HG03432 (cell line): ENCODE results near the gene ALK.

Source experiments
- ATAC-seq: cut with Tn5 transposase; IDR thresholded peaks from one replicate; pipeline ENCODE4 v1.9.1; 2021; ENCODE audit warnings: mild to moderate bottlenecking, moderate library complexity; ENCODE audit not compliant: unreplicated experiment

ALK gene

DNA sequence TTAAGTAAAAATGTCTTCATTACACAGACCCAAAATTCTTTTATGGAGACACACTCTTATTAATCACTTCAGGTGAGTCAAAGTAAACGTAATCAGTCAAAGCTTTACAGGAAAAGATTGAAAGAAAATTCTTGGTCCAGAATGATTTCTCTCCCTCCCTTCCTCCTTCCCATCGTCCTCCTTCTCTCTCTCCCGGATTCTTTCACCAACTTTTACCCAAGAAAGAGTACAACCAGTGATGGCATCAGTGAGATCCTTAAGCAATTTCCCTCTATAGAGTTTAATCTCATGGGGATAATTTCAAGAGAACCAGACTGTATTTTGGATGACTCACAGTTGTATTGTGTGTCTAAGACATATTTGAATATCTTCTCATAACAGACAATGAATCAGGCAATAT is 258.1 kb downstream of the ALK start:
- ATAC-seq = no peak

DNA sequence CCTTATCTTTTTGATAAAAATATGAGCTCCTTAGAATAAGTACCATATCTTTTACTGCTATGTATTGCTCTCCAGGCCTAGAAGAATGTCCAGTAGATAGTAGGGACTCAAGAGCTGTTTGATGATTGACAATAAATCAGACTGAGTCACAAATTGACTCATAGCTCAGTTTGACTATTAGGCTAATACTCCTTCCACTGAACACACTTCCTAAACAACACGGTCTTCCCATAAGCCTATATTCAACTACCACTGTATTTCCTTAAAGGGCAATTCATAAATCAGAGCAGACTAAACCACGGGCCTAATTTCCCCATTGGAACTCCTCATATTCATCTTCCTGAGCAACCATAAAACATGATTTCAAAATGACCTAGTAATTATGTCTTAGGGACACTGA is 258.5 kb downstream of the ALK start:
- ATAC-seq = no peak

DNA sequence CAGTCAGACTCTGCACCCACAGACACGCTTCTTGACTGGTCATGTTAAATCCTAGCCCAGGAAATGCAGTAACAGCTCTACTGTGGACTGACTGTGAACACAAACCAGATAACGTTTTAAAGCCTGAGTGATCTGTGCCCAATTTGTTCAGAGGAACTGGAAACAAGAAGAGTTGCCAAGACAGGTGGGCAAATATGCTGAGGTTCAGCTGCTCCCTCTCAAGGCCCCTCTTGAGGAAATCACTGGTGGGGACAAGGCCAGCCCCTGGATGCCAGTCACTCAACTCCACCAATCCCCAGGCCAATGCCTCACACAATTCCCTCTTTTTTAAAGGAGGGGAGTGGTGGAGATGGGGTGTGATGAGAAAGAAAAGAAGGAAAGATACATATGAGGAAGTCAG is 261.2 kb downstream of the ALK start:
- no peak for ATAC-seq

DNA sequence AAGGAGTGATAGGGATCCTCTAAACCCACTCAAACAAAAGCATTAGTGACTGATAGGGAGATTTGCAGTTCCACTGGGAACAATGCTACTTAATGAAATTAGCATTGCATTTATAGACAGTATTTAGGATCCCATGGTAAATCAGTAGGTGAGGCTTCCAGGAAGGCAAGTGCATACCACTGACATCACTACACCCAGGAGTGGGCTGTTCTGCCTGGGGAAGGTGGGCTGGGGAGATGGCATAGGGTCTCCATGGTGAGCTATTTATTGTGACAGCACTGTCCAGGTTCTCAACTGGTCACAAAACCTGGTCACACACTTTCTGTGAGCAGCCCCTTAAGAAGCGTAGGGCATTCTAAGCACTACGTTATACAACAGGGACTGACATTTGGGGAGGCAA is 262.2 kb downstream of the ALK start:
- no peak for ATAC-seq

DNA sequence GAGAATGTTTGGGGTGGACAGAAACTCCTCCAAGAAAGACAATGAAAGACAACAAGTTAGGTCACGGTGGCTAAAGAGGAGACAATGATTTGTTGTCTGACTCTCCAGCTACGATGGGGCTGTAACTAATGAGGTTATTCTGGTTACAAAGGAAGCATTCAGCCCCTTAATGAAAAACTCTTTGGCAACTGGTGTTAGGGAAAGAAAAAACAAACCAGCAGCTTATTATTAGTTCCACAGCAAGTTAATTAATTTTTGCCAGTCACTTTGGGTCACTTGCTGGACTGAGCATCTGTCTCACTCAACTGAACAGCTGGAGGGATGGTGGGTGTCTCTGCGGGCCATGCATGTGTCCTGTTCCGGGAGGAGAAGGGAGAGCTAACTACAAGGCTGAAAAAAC is 263.7 kb downstream of the ALK start:
- ATAC-seq = no peak

DNA sequence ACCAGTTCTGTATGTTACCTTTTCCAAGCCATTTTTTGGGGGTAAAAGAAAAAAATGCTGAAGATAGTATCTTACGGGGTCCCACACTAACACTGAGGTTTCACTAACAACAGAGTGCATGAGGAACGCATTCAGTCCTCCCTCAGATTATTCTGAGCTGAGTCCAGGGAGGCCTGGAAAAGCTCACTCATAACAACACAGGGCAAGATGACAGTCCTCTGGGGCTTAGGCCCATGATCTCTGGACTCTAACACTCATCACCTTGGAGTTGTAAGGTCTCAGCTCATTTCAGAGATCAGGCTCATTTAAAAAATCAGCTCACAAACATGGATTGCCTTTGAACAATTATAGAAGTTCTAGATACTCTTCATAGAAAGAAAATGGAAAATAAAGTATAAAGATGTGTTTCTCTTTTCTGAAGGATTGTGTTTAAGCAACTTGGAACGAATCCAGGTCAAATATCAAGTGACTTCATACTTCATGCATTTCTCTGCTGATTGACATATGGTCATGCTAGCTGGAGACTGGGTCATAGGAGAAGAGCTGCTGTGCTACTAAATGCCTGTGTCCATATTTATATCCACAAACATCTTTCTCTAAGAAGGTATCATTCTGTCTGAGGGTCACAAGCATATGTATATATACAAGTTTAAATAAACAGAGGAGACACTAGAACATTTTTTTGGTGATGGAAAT is 265.8 kb downstream of the ALK start:
- ATAC-seq = no peak

DNA sequence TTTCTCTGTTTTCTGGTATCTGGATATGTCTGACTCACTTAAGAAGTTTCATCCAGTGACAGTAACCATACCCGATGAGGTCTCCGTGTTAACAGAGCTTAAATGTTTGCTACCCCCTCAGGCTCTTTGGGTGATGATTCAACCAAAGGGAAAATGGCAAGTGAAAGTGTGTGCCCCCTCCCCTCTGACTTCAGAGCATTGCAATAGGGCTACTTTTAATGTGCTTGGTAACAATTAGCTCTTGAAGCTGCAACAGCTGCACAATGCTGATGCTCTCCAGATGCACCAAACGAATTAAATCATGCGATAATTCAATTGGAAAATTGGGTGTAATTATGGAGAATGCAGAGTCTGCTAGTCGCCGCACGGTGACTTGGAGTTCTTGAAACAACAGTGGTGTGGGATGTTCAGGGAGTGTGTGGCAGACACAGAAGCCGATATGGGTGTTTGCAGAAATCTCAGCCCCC is 270.7 kb downstream of the ALK start:
- no peak for ATAC-seq

DNA sequence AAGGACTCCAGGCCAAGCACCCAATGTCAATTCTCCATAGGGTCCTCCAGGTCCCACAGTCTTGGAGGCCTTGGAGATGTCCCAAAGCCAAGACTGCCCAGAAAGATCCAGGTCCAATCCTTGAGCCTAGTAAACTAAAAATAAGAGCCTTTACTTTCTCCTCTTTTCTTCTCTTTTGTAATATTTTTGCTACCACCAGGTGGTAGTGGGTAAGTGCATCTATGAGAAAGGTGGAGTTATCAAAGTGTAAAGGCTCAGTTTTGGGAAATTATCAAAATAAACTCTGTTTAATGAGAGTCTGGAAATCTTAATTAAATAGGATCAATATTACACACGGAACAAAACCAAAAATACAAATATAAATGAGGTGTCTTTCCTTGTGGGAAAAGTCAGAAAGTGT is 276.4 kb downstream of the ALK start:
- ATAC-seq = no peak

DNA sequence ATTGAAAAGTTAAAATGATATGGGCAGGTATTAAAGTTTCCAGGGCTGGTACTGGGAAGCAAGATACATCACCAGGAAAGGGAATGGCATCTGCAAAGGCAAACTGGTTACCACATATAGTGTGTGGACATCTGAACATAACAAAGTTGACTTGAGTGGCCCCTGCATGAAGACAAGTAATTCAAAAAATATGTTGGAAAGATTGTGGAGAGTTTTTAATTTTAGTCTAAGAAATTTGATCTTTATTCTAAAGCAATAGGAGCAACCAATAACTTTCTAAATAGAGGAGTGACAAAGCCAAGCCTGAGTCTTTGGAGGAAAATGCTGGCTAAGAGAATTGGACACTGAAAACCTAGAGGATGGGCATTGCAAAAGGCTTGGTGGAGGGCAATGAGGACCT is 278.2 kb downstream of the ALK start:
- no peak for ATAC-seq

DNA sequence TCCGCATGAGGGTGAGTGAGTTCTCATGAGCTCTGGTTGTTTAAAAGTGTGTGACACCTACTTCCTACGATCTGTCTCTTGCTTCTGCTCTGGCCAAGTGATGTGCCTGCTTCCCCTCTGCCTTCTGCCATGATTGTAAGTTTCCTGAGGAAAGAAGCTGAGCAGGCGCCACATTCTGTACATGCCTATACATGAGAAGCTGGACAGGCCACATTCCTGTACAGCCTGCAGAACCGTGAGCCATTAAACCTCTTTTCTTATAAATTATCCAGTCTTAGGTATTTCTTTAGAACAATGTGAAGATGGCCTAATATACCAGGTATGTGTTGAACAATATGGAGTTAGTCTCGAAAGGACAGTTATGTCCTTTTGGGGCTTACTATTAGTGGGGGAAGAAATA is 281.0 kb downstream of the ALK start:
- ATAC-seq = no peak

DNA sequence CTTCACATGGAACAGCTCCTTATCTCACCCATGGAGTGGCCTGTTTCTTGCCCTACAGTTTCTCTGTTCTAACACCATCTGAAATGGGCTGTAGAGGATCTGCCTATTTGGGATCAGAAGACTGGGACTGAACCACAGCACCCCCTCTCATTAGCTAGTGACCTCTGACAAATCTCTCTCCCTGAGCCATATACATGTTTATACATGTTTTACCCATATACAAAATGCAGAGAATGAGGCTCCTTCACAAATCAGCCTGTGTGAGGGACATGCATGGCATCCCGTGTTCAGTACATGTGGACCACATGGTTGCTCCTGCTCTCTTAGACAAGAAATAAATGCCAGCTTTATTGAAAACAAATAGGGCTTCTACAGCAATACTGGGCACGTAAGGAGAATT is 282.7 kb downstream of the ALK start:
- no peak for ATAC-seq

DNA sequence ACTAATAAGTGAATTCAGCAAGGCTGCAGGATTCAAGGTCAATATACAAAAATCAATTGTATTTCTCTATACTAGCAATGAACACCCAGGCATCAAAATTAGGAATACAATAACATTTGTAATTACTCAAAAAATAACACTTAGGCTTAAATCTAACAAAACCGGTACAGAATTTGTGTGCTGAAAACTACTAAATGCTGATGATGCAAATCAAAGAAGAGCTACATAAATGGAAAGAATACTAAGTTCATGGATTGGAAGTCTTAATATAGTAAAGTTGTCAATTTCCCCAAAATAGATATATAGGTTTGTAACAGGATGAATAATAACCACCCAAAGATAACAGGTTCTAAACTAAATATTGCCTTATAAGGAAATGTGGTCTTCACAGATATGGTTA is 286.5 kb downstream of the ALK start:
- no peak for ATAC-seq

DNA sequence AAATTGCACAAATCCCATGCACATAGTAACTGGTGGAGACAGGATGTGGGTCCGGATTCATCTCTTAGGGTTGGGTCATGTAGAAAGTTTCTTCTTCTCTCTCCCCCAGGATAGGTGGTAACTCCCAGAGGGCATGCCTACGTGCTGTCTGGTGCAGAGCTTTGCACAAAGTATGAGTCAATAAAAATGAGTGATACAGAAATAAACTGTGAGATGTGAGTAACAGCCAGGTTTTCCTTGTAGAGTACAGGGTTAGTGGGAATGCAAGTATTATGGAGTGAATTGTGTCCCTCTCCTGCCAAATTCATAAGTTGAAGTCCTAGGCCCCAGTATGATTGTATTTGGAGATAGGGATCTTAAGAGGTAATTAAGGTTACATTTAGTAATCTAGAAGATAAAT is 289.4 kb downstream of the ALK start:
- ATAC-seq = no peak

DNA sequence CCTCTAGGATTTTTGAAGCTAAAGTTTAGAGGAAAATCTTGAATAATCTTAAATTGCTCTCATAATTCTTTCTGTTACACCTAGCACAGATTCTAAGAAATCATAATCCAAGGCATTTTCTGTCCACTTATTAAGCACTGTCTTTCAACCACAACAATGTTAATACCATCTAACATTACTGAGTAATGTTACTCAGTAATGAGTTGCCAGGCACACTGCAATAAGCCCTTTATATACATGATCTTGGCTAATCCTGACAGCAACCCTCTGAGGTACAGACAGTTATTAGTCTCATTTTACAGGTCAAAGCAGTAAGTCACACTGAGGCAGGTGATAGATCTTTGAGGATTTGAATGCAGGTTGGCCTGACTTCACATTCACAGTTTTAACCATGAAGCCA is 291.9 kb downstream of the ALK start:
- no peak for ATAC-seq

DNA sequence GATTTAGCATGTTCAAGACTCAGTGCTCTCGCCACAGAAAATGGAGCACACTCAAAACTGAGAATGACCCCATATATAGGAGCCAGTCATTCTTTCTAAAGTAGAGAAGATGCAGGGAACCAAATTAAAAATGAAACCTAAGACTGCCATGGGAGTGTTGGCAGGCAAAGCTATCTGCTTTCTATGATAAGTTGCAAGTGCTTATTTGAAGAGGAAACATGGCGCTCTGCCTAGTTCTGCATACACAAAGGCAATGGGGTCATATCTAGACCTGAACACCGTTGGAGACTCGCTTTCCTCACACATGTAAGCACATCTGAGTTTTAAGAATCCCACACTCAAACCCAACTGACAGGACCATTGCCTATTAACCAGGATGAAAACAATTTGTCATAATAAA is 292.5 kb downstream of the ALK start:
- no peak for ATAC-seq

DNA sequence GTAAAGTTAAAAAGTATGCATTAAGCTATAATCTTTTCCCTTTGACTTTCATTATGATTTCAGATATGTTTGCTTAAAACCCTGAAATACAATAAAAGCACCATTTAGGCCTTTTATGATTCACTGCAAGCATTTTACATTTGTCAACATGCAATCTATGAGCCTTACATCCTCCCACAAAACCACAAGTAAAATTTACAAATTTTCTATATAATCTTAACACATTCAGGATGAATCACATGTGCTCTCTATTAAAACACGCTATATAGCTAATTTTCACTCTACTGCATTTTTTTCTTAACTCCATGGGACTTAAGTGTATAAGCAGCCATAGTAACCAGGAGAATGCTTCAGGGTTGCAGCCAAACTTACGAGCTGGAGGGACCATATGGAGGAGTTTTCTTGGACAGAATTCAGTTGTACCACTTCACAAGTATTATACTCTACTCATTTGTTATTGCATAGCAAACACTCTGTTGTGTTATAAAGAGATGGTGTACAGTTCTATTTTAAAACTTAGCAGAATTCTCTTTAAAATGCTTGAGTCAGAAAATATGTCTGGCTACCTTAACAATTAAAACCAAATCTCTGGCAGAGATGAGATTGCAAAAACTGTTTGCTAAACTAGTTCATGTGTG is 293.2 kb downstream of the ALK start:
- ATAC-seq = no peak

DNA sequence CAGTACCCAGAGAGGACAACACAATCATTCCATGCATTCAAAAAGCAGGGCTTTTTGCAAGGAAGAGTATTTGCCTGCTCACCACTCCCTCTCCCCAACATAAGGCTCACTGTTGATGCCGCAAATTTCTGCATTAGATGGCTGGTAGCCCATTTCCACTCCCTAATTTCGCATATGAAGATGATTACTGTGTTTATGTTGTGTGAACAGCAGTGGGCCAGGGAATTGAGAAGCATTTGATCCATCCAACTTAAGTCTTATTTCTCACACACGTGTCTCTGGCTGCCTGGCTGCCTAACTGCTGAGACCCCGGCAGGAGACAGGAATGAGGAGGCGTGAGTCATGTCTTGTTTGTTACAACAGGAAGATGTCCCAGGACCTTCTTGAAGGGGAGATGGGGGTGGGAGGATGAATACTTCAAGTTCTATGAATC is 294.1 kb downstream of the ALK start:
- no peak for ATAC-seq

DNA sequence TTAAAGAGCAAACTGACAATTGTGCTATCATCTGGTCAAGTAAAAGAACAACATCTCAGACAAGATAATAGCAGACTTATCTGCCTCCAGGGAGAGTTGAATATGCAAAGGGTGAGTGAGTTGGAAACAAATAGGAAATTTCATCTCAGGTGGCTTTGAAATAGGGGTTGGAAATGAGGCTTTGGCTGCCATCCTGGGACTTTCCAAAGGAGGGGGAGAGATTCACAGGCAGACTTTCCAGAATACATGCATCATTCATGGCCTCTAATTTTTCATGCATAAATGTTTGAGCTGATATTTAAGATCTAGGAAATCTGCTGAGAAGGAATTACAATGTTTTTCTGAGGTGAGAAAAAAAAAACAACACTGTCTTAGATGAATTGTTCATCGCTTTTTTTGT is 300.5 kb downstream of the ALK start:
- ATAC-seq = no peak

DNA sequence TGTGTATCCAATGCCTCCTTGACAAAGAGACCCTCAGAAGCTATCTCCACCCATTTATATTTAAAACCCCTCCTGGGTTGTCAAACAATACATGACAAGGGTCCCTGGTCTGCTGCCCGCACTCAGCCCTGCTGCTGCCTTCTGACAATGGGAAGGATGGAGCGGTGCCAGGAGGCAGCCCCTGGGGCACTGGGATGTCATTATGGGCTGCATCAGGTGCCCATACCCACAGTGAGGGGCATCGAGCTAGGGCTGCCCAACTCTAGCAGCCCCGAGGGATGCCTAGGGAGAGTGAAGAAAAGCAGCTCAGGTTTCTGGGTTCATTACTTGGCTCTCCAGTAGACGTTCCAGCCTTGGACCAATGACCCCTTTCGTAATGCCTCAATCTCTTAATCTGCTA is 301.7 kb downstream of the ALK start:
- ATAC-seq = no peak

DNA sequence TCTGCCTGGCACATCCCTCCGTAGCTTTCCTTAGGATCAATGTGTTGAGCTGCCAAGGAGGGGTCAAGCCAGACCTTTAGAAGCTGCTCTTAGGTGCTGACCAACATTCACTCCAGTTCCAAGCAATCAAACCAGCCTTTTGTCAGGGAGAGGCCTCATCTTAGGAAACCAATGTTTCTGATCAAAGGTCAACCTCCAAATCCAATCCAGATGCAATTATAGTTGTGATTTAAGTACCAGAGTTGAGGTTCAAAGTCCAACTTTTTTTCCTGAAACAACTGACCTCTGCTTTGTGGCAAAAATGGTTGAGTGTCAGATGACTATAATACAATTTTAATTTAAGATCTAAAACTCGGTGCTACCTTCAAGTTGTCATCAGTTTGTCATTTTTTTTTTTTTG is 303.4 kb downstream of the ALK start:
- ATAC-seq = no peak

DNA sequence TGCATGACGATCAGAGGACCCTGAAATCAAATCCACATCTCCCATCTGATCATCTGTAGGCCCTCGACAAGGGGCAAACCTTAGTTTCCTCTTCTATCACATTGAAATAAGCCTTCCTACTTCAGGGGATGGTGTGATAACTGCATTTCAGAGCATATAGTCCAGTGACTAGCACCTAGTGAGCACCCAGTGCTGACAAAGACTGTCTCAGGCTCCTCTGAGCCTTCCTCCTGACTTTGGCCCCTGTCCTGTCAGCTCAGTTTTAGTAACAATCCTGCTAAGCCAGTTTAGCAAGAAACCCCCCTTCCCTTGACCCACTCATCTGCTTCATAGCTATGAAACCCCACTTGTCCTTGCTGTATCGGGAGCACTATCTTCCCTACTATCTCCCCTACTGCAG is 304.0 kb downstream of the ALK start:
- no peak for ATAC-seq

DNA sequence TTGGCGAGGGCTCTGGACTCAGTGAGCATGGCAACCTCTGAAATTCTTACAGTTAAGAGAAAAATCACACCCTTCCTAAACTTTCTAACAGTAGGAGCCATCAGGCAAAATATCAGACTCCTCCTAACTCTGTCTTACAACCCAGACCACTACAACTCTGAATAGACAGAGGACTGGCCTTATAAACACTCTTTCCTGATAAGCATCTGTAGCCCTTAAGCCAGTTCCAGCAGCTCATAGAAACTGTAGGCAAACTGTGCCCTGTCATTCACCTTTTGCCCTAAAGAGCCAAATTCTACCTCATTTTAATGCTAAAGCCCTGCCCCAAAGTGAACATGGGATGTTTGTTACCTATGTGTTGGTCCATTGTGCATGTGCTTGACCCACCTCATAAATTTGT is 304.8 kb downstream of the ALK start:
- ATAC-seq = no peak

DNA sequence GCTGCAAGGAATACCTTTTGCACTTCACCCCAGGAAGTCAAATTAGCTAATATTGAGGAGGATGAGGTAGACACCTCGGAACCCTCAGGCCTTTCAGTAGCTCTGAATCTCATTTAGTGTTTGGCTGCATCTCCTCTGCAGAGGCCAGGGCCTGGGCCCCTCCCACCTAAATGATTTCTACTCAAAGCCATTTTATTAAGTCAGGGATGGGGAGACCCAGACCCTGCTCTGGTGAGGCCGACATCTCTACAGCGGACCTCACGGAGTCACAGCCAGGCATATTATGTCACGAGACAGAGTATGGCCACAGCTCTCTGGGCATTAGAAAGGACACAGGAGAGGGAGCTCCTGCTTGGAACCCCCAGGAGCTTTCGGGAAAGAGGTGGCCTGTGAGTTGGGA is 305.5 kb downstream of the ALK start:
- ATAC-seq = no peak
